Neuronal stem cell (in vitro differentiated cells): ENCODE data around the gene ZBTB42.
A peak's percentile ranks its signal among the peaks of the same experiment; 100 is the strongest.

ENCODE experiments used
- DNase-seq: peaks from one replicate; pipeline ENCODE4 v3.0.0-alpha.2; 2013; ENCODE audit warnings: low spot score
- H2AFZ ChIP-seq: one replicate; pipeline ENCODE4 v1.6.1; 2013; ENCODE audit warnings: mild to moderate bottlenecking, low read length, inconsistent platforms
- H2AK5ac ChIP-seq: 2 replicates; pipeline ENCODE4 v1.6.1; 2013; ENCODE audit warnings: low read depth, mild to moderate bottlenecking, inconsistent platforms, low read length, moderate library complexity, mixed read lengths
- H2BK120ac ChIP-seq: 2 replicates; pipeline ENCODE4 v1.6.1; 2013; ENCODE audit warnings: low read depth, mild to moderate bottlenecking, inconsistent platforms, low read length, moderate library complexity, mixed read lengths
- H2BK12ac ChIP-seq: one replicate; pipeline ENCODE4 v1.6.1; 2013; ENCODE audit warnings: low read length, inconsistent platforms
- H2BK15ac ChIP-seq: 2 replicates; pipeline ENCODE4 v1.6.1; 2013; ENCODE audit warnings: mild to moderate bottlenecking, low read length, inconsistent platforms, mixed read lengths
- H2BK5ac ChIP-seq: one replicate; pipeline ENCODE4 v1.6.1; 2013; ENCODE audit warnings: inconsistent platforms, mild to moderate bottlenecking, low read length, moderate library complexity
- H3K14ac ChIP-seq: one replicate; pipeline ENCODE4 v1.6.1; 2013; ENCODE audit warnings: low read length, inconsistent platforms
- H3K18ac ChIP-seq: 2 replicates; pipeline ENCODE4 v1.6.1; 2013; ENCODE audit warnings: low read length, inconsistent platforms
- H3K23ac ChIP-seq: 2 replicates; pipeline ENCODE4 v1.6.1; 2013; ENCODE audit warnings: low read depth, mild to moderate bottlenecking, mixed read lengths, low read length, inconsistent platforms; ENCODE audit not compliant: poor library complexity
- H3K27ac ChIP-seq: replicated peaks from 3 replicates; pipeline ENCODE4 v1.5.1; 2013; ENCODE audit warnings: low read length, inconsistent platforms
- H3K27me3 ChIP-seq, 3 experiments: 2 replicates each; pipeline ENCODE4 v1.6.1; 2013; ENCODE audit warnings: low read length in 3 of 3, mild to moderate bottlenecking in 2 of 3, inconsistent platforms in 1 of 3, low read depth in 1 of 3, mixed read lengths in 1 of 3, moderate library complexity in 1 of 3; ENCODE audit not compliant: control insufficient read depth in 3 of 3, insufficient read depth in 3 of 3
- H3K36me3 ChIP-seq, 2 donors: replicated peaks in 1 of 2; 2 replicates each; pipeline ENCODE4 v1.6.1; 2013; ENCODE audit warnings: low read length in 2 of 2; ENCODE audit not compliant: control insufficient read depth in 2 of 2, insufficient read depth in 2 of 2
- H3K4ac ChIP-seq: 2 replicates; pipeline ENCODE4 v1.6.1; 2013; ENCODE audit warnings: inconsistent platforms, mild to moderate bottlenecking, low read length, moderate library complexity
- H3K4me1 ChIP-seq, 2 donors: 1 replicate in 1 of 2; 2 replicates in 1 of 2; pipeline ENCODE4 v1.6.1; 2013; ENCODE audit warnings: low read length in 2 of 2, low read depth in 1 of 2; ENCODE audit not compliant: control insufficient read depth in 2 of 2, insufficient read depth in 1 of 2
- H3K4me2 ChIP-seq: one replicate; pipeline ENCODE4 v1.6.1; 2013; ENCODE audit warnings: mild to moderate bottlenecking, low read length, inconsistent platforms; ENCODE audit not compliant: insufficient read depth, poor library complexity, severe bottlenecking
- H3K4me3 ChIP-seq, 2 donors: 2 replicates each; pipeline ENCODE4 v1.5.1; 2013; ENCODE audit warnings: low read length in 2 of 2, mild to moderate bottlenecking in 2 of 2, inconsistent platforms in 1 of 2, moderate library complexity in 1 of 2
- H3K79me1 ChIP-seq: one replicate; pipeline ENCODE4 v1.6.1; 2013; ENCODE audit warnings: low read depth, mild to moderate bottlenecking, inconsistent platforms, low read length, moderate library complexity
- H3K9ac ChIP-seq: one replicate; pipeline ENCODE4 v1.6.1; 2013; ENCODE audit warnings: mild to moderate bottlenecking, low read depth, low read length, inconsistent platforms; ENCODE audit not compliant: poor library complexity
- H3K9me3 ChIP-seq, 2 donors: replicated peaks in 1 of 2; 2 replicates each; pipeline versions ENCODE3 to v1.6.1; 2013; ENCODE audit warnings: low read length in 2 of 2, mild to moderate bottlenecking in 2 of 2, inconsistent platforms in 1 of 2, low read depth in 1 of 2, mixed read lengths in 1 of 2, moderate library complexity in 1 of 2; ENCODE audit not compliant: control insufficient read depth in 2 of 2, insufficient read depth in 1 of 2
- H4K8ac ChIP-seq: one replicate; pipeline ENCODE4 v1.6.1; 2013; ENCODE audit warnings: low read depth, mild to moderate bottlenecking, inconsistent platforms, low read length, moderate library complexity
- H4K91ac ChIP-seq: one replicate; pipeline ENCODE4 v1.6.1; 2013; ENCODE audit warnings: low read length, low read depth, mild to moderate bottlenecking, inconsistent platforms; ENCODE audit not compliant: poor library complexity
- WGBS, 2 donors: extraction: QIAGEN DNeasy Blood & Tissue Kit; methylation state at CpG; one replicate each; pipeline ENCODE4 v1.1.7; 2013; ENCODE audit warnings: missing lambda C conversion rate in 2 of 2, mixed read lengths in 1 of 2; ENCODE audit not compliant: insufficient read length in 2 of 2, insufficient replicate concordance in 1 of 2; ENCODE audit errors: extremely low coverage in 2 of 2; 5-methylcytosine and 5-hydroxymethylcytosine counted together

ZBTB42 gene

DNA sequence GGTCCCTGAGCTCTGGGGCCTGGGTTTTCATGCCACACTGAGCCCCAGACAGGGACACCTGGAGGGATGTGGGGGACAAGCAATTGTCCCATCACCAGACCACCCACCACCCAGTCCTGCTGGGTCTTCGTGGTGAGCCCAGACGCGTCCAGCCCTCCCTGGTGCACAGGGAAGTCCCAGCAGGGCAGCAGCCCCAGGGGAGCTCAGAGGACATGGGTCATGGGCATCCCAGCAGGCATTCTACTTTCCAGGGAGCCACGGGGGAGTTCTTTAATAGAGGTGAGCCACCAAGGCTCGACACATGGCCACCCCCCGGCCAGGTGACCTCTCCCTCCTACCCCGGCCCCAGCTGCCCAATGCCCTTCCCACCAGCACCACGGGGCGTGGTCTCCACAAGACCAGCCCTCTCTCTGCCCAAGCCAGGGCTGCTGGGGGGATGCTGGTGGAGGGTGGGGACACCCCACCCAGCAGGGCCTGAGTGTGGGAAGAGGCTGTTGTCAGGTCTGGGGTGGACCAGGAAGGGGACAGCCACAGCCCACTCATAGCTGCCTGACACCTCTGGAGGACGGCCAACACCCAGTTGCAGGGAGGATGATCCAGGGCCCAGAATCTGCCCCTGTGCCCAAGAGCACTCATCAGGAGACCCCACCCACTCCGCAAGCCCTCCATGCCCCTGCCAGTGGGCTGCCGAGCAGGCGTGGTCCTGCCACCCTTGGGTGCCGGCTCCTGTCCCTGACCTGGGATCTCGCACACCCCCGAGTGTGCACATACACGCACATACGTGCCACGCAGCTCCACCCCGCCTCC is 19.4 kb upstream of the ZBTB42 start:
- Histone ChIP-seq H3K18ac (peak overlapping the region; percentile 28), H2AK5ac (no peak overlapping the region), H3K14ac (no peak overlapping the region), H3K4me3 (no peak overlapping the region), H3K4ac (no peak overlapping the region), H2BK5ac (peak overlapping the region; percentile 66), H3K4me2 (no peak overlapping the region), H2AFZ (no peak overlapping the region), H3K9ac (peak overlapping the region; percentile 4), H3K4me1 (peaks cover 0 to 23% of the 10 kb centered on the region in 2 donors), H3K23ac (no peak overlapping the region), H4K8ac (no peak overlapping the region), H3K27ac (no peak overlapping the region), H2BK12ac (no peak overlapping the region), H3K27me3 (no peaks in the 10 kb centered on the region), H2BK15ac (no peak overlapping the region), H2BK120ac (no peak overlapping the region), H3K36me3 (peaks cover 12 to 40% of the 10 kb centered on the region in 2 donors), H3K79me1 (peaks cover 21% of the 10 kb centered on the region), H4K91ac (no peak overlapping the region), H3K9me3 (peaks cover 0 to 2% of the 10 kb centered on the region in 2 donors)
- WGBS, 2 donors: no CpG with 5 or more reads among the region's 20 CpGs
- DNase-seq: no peak

GRCh38 chr14:104782086-104782807 is 18.7 kb upstream of the ZBTB42 start:
- H3K36me3 ChIP-seq: peaks cover 8 to 40% of the 10 kb centered on the region in 2 donors
- DNase-seq: no peak
- H2AFZ ChIP-seq: no peak overlapping the region
- H3K27ac ChIP-seq: no peak overlapping the region
- H2BK15ac ChIP-seq: no peak overlapping the region
- H3K4me1 ChIP-seq: peaks cover 0 to 17% of the 10 kb centered on the region in 2 donors
- no peak overlapping the region for H2AK5ac ChIP-seq
- H2BK5ac ChIP-seq: peak overlapping the region; percentile 66
- H4K91ac ChIP-seq: no peak overlapping the region
- H3K9me3 ChIP-seq: peaks cover 0 to 2% of the 10 kb centered on the region in 2 donors
- H3K18ac ChIP-seq: no peak overlapping the region
- no peaks in the 10 kb centered on the region for H3K27me3 ChIP-seq
- H3K23ac ChIP-seq: no peak overlapping the region
- H3K9ac ChIP-seq: no peak overlapping the region
- H3K4ac ChIP-seq: no peak overlapping the region
- WGBS, 2 donors: no CpG with 5 or more reads among the region's 28 CpGs
- no peak overlapping the region for H3K4me3 ChIP-seq
- H3K4me2 ChIP-seq: no peak overlapping the region
- no peak overlapping the region for H2BK120ac ChIP-seq
- peaks cover 15% of the 10 kb centered on the region for H3K79me1 ChIP-seq
- no peak overlapping the region for H2BK12ac ChIP-seq
- H4K8ac ChIP-seq: no peak overlapping the region
- no peak overlapping the region for H3K14ac ChIP-seq

DNA sequence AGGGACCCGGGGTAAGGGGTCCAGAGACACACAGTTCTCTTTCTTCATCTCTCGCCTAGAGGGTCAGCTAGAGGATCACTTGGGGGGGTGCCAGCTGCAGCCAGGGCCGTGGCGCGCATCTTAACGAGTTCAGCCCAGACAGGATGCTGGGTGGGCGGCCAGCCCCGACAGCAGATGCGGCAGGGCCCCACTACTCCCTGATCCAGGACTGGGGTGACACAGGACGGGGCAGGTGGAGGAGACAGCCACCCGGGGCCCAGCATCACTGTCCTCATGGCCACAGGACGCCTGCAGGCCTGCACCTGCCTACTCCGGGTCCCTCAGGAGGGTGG is 18.1 kb upstream of the ZBTB42 start:
- peak overlapping the region; percentile 11 for H3K4me2 ChIP-seq
- H2BK5ac ChIP-seq: no peak overlapping the region
- no peaks in the 10 kb centered on the region for H3K27me3 ChIP-seq
- H2AK5ac ChIP-seq: no peak overlapping the region
- H3K9ac ChIP-seq: peak overlapping the region; percentile 70
- H2BK120ac ChIP-seq: no peak overlapping the region
- peaks cover 0 to 2% of the 10 kb centered on the region in 2 donors for H3K9me3 ChIP-seq
- H3K79me1 ChIP-seq: peaks cover 15% of the 10 kb centered on the region
- no peak for DNase-seq
- no peak overlapping the region for H2AFZ ChIP-seq
- H4K91ac ChIP-seq: no peak overlapping the region
- WGBS, 2 donors: no CpG with 5 or more reads among the region's 13 CpGs
- H3K4me3 ChIP-seq: no peak overlapping the region
- peaks cover 6 to 45% of the 10 kb centered on the region in 2 donors for H3K36me3 ChIP-seq
- H3K4ac ChIP-seq: no peak overlapping the region
- H2BK12ac ChIP-seq: no peak overlapping the region
- H4K8ac ChIP-seq: no peak overlapping the region
- no peak overlapping the region for H3K27ac ChIP-seq
- H3K18ac ChIP-seq: no peak overlapping the region
- H3K23ac ChIP-seq: no peak overlapping the region
- H2BK15ac ChIP-seq: no peak overlapping the region
- peaks cover 0 to 12% of the 10 kb centered on the region in 2 donors for H3K4me1 ChIP-seq
- H3K14ac ChIP-seq: no peak overlapping the region

GRCh38 chr14:104783484-104784217 is 17.2 kb upstream of the ZBTB42 start:
- no peak overlapping the region for H4K91ac ChIP-seq
- no peak overlapping the region for H3K4me2 ChIP-seq
- no peak overlapping the region for H3K27ac ChIP-seq
- peak overlapping the region; percentile 21 for H3K14ac ChIP-seq
- WGBS, 2 donors: no CpG with 5 or more reads among the region's 16 CpGs
- peaks cover 0 to 3% of the 10 kb centered on the region in 2 donors for H3K4me1 ChIP-seq
- peaks cover 23% of the 10 kb centered on the region for H3K79me1 ChIP-seq
- H3K18ac ChIP-seq: no peak overlapping the region
- H3K4ac ChIP-seq: no peak overlapping the region
- no peak overlapping the region for H3K4me3 ChIP-seq
- no peak overlapping the region for H2BK5ac ChIP-seq
- peak overlapping the region; percentile 30 for H3K9ac ChIP-seq
- no peak overlapping the region for H2AK5ac ChIP-seq
- H4K8ac ChIP-seq: no peak overlapping the region
- no peak overlapping the region for H2BK12ac ChIP-seq
- H3K23ac ChIP-seq: peak overlapping the region; percentile 20
- H2BK15ac ChIP-seq: no peak overlapping the region
- no peaks in the 10 kb centered on the region for H3K9me3 ChIP-seq
- no peak for DNase-seq
- H3K27me3 ChIP-seq: no peaks in the 10 kb centered on the region
- H3K36me3 ChIP-seq: peaks cover 4 to 54% of the 10 kb centered on the region in 2 donors
- no peak overlapping the region for H2AFZ ChIP-seq
- no peak overlapping the region for H2BK120ac ChIP-seq
